ENCODE measurements around the gene PIGA.

Gene PIGA, protein sequence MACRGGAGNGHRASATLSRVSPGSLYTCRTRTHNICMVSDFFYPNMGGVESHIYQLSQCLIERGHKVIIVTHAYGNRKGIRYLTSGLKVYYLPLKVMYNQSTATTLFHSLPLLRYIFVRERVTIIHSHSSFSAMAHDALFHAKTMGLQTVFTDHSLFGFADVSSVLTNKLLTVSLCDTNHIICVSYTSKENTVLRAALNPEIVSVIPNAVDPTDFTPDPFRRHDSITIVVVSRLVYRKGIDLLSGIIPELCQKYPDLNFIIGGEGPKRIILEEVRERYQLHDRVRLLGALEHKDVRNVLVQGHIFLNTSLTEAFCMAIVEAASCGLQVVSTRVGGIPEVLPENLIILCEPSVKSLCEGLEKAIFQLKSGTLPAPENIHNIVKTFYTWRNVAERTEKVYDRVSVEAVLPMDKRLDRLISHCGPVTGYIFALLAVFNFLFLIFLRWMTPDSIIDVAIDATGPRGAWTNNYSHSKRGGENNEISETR

DNA sequence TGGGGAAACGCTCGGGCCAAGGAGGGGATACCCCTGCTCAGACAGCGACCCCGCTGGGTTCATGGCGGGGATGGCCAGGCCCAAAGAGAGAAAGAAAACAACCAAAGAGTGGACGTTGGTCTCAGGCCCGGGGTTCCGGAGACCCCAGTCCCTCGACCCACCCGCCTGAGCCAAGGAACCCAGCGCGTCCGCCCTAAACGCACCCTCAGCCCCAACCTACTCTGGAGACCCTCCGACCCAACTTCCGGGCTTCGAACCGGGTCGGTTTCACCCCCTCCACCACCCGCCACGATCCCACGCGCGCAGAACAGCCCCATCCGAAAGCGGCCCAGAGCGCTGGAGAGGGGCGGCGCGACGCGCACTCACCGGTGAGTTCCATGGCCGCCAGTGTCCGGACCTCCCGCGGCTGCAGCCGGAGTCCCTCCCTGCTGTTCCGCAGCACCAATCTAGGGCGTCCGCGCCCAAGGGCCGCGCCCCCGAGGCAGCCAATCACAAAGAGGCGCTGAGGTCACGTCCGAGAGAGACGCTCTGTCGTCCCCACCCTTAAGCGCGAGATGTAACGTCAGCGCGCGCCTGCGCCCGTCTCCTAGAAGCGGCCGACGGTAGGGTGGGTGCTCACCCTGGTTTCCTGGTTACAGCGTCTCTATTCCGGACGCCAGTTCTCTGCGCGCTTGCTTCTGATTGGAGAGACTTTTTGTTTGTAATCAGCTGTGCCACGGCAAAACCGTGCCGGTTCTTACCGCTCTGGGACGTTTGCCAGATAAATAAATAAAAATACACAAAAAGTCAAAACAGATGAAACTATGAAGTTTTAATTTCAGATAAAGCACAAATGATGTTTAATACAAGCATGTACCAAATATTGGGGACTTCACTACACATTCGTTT lies at the start of gene PIGA:
TSS of gene PIGA (minus strand) at position 389 of the 888 bp plus-strand sequence. CDS start 3,593 bp downstream, outside the sequence.
- peak; percentile 77 to 78 for DNase-seq

DNA sequence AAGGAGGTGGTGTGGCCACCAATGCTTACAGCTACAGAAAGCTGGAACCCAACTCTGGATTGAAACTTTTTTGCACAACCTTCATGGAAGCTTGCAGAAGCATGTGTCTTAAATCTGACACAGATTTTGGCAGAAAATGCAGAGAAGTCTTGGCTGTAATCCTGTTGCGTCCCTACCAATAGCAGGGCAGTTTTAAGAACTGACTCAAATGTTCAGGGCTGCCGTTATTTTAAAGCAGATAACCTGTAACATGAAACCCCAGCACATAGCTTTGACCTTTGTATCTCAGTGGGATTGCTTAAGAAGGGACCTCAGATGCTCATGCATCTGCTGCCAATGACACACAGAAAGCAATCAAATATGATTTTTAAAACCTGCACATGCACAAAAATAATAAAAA lies 49.0 kb upstream of the PIGA start, which contains the start of gene VEGFD:
TSS of gene VEGFD (minus strand) at position 110 of the 400 bp plus-strand sequence. CDS start 467 bp downstream, outside the sequence.
- DNase-seq: no peak

DNA sequence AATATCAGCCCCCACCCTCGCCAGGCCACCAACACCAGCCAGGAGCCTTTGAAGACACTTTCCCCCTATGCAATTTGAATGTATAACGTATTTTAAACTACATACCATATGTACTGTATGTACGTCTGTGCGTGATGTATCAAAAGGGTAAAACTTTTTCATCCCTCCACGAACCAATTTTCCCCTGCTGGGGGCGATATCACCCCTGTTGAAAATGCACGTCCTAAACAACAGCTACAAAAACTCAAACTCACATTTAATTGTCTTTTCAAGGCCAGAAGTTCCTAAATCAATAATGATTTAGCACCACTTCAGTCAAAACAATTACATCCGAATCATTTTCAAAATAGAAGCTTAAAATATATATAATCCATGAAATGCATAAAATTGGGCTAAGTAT lies 47.5 kb upstream of the PIGA start:
- DNase-seq: no peak

DNA sequence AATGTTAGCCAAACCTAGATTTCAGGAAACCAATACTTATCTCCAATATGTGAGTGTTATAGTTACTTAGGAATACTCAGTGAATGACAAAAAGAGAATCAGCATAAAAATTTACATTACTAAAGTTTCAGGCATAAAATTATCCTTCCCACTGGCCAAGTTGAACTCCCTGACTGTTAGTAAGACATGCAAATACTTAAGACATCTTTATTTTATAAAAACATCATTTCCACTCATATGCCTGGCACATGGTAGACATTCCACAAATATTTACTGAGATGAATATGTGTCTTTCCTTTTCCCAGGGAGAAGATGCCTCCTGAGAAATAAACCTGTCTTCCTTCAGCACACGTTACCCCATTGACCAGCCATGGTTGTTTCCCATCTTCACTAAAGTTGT lies 41.6 kb upstream of the PIGA start:
- DNase-seq: no peak

DNA sequence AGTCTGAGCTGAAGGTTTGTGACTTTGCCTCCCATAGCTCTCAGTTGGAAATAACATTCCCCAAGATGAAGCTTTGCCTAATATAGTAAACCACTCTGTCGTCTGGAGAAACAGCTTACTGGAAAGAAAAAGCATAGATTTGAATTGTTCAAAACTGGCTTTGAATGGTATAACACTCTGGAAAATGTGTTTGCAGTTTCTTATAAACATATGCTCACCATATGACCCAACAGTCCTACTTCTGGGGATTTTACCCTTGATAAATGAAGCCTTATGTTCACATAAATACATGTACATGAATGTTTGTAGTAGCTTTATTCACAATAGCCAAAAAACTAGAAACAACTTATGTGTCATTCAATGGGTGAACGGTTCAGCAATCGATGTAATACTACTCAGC lies 38.7 kb upstream of the PIGA start:
- no peak for DNase-seq

DNA sequence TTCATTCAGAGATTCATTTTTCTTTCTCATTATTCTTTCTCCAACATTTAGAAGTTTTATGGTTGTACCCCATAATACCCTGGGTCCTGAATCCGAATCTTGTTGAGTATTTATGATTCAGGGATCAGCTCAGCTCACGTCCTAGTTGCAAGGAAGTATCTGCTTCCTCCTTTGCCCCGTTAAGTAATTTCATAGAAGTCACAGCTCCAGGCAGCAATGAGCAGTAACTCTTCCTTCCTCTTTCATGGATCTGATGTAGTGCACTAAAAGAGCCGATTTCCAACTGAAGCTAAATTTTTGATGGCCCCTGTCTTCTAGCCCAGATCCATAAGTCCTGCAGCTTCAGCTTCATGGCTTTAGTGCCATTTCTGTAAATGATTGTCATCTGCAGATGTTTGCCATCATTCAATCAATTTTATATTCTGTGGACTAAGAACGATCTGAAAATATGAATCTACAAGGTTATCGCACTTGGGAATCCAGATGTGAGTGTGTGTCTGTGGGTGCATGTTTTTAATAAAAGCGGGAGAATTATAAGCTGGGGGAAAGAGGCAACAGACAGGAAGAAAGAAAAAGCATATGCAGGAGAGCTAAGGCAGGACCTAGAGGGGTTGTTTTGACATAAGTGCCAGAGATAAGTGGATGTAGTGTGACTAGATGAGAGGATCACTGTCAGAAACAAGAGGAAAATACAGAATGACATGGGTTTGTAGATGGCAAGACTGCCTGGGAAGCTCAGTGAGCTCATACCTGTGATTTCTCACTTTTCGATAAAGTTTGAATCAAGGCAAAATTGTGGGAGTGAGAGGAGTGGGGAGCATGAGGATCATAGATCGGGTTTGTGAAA lies 31.4 kb upstream of the PIGA start:
- no peak for DNase-seq

DNA sequence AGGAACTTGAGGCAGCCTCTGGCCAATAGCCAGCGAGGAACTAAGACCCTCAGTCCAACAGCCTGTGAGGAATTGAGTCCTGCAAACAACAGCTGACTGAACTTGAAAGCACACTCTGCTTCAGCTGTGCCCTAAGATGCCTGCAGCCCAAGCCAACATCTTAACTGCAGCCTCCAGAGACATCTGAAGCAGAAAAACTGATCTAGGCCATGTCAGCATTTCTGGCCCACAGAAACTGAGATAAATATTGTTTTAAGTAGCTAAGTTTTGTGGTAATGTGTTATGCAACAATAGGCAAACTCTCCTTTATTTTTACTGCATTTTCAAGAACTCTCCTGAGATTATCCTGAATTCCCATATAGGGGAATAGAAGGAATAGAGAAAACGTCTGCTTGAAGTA lies 24.4 kb upstream of the PIGA start:
- DNase-seq: no peak

DNA sequence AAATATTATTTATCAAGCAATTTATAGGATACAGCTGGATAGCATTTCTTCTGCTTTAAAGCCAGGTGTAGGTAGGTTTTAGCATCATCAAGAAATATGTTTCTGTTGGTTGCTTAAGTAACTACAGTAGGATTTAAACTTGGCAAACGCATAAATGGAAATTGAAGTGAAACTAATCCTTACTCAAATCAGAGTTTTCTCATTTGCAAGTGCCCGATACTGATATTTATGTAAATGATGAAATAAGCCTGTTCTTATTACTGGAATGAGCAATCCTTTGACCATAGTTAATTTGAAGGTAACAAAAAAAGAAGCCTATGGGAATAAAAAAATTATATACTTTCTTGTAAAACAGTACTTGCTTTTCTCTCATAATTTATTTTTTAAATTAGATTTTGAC lies 23.2 kb upstream of the PIGA start:
- DNase-seq: no peak

DNA sequence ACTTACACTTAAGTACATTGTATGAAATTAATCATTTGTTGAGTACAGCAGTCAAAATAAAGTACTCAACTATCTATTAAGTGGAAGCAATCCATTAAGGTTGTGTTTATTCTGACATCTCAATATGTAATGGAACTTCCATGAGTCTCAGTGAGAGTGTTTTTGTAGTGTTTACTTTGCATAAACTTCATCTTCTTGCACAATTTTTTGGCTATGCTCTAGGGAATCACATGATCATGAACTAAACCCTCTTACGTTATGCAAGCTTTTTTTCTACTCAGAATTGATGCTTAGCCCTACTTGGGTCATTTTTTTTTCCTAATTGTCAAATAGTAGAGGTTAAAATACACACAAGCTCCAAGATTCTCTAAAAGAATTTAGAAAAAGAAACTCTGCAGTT lies 21.1 kb upstream of the PIGA start:
- no peak for DNase-seq

DNA sequence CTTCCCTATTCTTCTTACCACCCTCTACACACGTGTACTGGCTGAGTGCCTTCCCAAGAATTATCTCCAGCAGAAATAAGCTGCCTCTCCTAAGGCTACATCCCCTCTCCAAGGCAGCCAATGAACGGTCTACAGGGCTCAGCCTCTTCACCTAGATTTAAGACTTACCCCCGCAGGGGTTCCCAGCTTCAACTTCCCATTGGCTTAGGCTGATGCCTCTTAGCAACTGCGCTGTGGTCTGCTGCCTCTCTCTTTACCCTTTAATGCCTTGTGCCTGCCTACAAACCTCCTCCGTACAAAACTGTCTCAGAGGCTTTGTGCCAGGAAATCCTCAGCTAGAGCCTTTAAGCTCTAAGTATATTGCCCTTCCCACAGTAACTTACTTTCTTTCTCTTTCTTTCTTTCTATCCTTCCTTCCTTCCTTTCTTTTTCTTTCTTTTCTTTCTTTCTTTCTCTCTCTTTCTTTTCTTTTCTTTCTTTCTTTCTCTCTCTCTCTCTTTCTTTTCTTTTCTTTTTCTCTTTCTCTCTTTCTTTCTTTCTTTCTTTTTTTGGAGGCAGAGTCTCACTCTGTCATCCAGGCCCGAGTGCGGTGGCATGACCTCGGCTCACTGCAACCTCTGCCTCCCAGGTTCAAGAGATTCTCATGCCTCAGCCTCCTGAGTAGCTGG lies 15.1 kb upstream of the PIGA start:
- no peak for DNase-seq

DNA sequence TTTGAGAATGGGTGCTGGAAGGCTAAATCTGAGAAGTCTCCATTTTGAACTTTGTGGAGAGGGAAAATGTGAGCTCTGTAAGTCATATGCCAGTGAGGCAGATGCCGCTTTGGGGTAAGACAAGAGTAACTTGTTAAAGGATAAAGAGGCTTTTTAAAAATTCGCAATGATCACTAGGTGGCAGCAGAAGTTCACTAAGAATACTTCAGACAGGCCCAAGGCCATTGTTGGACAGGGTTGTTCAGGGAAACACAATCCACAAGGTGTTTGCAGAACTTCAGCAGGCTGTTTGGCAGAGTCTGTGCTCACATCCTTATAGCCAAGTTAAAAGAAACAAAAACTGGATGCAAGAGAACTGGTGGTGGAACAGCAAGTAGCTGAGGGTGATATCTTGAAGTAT lies 13.7 kb upstream of the PIGA start:
- peak in 1 of 2 experiments; percentile 1 for DNase-seq

DNA sequence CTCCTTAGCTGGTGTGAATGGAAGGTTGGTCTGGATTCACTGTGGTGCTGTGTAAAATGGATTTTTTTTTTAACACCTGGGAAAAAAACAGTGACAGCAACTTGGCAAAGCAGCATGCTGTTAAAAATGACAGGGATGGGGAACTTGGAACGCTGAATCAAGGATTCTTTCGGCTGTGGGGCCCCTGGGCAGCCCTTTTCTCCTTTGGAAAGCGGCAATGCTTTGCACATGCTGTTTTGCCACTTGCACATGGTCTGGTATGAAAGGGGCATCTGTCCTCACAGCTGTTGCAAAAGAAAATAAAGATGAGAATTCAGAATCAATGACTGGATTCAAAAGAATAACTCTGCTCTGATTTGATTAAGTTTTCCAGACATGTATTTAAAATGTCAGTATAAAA lies 10.7 kb upstream of the PIGA start:
- DNase-seq: no peak

DNA sequence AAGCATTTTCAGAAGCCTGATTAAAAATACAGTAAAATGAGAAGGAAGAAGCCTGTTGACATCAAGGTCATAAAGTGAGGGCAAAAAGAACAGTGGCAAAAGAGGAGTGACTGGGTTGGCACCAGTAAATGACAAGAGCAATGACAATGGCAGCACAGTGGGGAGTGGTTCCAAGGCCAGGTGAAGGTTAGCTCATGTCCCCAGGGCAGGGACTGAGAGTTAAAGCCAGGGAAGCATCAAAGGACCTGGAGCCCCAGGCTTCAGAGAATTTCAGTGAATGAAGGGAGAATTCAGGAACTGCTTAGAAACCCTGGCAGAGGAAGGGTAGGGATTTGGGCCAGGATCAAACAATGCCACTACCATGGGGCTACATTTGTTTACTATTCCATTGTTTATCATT lies 8.8 kb upstream of the PIGA start:
- DNase-seq: no peak

DNA sequence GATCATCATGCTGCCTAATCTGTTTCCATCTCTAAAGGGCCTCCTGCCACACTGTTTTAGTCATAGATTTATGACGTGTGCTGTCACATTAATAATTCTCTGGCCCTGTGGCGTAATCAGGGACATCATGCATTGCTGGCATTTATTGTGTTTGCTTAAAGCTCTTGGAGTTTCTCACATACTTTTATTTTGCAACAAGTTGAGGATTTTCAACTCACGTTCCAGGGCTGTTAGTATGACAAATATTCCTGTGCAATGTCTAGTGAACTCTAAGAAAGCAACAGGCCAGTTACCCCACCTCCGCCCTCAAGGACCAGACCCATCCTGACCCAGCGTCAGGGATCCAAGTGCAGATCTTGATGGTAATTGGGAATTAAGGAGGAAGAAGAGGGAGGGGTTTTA lies 7.8 kb upstream of the PIGA start:
- DNase-seq: no peak

DNA sequence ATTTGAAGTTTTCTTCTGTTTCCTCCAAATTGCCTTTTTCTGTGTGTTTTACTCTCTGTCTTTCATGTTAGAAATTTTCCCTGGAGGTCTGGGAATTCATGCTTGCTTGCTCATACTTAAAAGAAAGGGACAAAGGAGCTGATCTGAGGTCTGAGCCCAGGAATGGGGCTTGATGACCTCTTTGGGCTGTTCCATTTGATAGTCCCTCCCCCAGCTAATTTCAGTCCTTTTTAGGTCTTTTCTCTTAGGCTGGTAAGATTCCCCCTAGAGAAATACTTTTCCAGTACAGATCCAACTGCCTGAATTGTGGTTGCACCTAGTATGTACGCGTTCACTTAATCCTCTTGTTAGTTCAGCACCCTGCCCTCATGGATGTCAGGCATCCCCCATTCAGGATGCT lies 5.5 kb upstream of the PIGA start:
- no peak for DNase-seq

DNA sequence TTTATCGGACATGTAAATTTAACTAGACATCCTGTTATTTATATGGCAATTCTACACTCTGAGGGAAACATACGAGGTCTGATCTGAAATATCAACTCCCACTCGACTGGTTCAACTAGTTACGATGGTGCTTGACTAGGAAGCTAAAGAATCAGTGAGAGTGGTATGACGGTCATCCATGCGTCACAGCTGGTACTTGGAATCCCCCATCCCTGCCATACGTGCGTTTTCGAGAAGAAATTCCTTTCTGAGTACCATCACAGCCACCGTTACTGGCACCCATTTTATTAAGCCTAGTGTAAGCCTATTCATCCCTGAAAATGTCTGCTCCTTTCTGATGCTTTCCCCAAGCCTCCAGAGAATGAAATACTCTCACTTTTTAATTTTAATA lies 695 bp upstream of the PIGA start:
- DNase-seq: no peak

DNA sequence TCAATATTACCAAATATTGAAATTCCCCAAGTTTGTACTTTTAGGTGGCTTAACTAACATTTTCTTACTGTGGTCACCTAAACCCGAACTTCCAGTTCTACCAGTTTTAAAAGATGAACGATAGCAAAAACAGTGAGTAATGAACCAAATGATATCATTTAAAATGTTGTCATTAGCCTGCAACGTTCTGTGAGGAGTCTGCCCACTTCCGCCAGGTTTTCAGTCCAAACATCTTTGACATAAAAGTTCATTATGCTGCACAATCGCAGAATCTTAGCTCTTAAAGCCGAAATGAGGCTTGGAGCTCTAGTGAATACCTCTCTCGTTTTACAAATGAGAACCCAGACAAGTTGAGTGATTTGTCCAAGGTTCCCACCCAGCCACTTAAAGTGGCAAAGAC lies 762 bp downstream of the PIGA start:
- DNase-seq: no peak

DNA sequence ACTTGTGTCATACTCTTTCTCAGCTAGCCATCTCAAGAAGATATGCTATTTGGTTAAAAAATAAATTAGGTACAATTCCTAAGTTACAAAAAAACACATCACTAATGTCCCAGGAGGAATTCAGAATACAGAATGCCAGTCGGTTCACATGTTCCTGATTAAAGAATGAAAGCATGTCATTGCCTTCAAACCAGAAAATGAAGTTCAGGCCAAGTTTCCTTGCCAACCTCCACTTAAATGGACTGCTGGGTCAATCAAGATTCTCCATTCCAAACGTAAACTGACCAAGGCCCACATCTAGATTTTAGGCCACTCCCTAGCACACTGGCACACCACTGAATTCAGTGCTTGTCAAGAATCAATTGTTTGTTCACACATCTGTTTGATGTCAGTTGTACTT lies 6.5 kb downstream of the PIGA start:
- DNase-seq: no peak

DNA sequence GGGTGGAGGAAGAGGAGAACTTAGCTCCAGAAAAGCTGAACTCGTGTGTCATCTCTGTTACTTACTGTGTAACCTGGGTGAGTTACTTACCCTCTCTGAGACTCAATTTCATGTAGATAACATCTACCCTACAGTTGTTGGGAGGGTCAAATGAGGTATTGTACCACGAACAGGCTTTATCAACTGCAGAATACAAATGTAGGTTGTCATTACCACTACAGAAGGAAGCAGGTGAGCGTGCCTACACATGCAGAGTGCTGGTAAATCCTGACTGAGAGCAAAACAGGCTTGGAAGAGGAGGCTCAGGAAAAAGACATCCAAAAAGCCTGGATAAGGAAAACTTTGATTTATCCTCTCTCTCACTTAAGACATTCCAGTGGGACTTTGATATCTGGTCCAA lies 7.2 kb downstream of the PIGA start:
- DNase-seq: no peak

DNA sequence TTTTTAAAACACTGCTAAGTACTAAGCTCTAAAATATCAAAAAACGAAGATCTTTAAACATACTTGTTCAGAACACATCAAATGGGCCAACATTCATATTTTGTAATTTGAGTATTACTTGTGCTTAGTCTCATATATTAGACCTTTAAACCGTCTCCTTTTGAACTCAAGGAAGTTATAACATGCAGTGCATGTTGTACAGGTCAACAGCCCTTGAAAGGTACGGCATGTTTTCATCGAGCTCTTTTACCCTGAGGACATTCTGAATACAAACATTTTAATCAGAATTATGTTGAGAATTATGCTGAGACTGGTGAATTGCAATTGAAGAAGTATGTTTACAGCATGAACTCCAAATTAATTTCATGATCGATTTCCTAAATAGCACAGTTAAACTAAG lies 12.9 kb downstream of the PIGA start:
- DNase-seq: no peak

DNA sequence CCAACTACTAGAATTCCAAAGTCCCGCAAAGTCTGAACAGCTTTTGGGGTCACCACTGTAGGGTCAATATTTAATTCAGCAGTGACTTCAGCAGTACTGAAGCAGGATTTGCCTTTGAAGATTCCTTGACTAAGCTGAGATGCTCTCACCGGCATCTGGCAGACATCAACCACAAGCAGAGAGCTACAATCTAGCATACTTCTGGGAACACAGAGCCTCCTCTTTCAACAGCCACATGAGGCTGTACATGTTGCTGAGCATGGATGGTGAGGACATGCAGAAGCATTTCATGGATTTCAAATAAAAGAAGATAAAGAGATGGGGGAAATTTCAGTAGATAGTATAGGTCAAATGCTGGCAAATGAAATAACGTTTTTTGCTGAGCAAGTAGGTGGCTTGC lies 13.3 kb downstream of the PIGA start:
- DNase-seq: no peak

DNA sequence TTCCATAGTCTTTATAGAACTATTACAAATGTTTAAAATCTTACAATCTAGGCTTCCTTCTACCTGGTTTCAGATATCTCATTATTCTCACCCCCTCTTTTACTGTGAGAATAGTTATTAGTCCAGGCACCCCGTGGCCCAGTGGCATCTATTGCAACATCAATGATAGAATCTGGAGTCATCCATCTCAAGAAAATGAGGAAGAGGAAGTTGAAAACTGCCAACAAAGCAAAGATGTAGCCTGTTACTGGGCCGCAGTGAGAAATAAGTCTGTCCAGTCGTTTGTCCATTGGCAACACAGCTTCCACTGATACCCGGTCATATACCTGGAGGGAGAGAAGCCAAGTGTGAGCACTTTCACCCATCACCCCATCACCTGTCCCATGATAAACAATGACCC lies 13.9 kb downstream of the PIGA start:
- no peak for DNase-seq

All from cerebellar nuclear complex (tissue), 1 donor.